ENCODE data around the gene MTG2.

DNA sequence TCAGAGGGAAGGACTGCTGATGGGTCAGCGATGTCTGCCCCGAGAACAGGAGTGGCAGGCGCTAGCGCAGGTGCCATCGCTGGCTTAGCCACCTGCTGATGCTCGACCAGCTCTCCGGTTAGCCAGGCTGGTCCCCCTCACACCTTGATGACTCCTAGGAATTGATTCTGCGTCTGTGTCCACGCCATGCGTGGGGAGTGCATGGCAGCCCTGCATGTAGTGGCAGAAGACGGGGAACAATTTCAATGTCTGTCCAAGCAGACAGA is 32.6 kb upstream of the MTG2 start:
- TF ChIP-seq POLR2AphosphoS5 (IDR thresholded peaks at IDR 0.05; ENCODE audit: low read depth) (no peak), EZH2 (IDR thresholded peaks at IDR 0.05; ENCODE audit: low read depth, unreplicated experiment) (no peak), EZH2phosphoT487 (IDR thresholded peaks at IDR 0.05; ENCODE audit: unreplicated experiment) (no peak)
- TF ChIP-seq, protein P1, sequence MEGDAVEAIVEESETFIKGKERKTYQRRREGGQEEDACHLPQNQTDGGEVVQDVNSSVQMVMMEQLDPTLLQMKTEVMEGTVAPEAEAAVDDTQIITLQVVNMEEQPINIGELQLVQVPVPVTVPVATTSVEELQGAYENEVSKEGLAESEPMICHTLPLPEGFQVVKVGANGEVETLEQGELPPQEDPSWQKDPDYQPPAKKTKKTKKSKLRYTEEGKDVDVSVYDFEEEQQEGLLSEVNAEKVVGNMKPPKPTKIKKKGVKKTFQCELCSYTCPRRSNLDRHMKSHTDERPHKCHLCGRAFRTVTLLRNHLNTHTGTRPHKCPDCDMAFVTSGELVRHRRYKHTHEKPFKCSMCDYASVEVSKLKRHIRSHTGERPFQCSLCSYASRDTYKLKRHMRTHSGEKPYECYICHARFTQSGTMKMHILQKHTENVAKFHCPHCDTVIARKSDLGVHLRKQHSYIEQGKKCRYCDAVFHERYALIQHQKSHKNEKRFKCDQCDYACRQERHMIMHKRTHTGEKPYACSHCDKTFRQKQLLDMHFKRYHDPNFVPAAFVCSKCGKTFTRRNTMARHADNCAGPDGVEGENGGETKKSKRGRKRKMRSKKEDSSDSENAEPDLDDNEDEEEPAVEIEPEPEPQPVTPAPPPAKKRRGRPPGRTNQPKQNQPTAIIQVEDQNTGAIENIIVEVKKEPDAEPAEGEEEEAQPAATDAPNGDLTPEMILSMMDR (conservative IDR thresholded peaks at IDR 0.05; ENCODE audit: low read depth in 2 of 2): no peak
- TF ChIP-seq, protein P2, sequence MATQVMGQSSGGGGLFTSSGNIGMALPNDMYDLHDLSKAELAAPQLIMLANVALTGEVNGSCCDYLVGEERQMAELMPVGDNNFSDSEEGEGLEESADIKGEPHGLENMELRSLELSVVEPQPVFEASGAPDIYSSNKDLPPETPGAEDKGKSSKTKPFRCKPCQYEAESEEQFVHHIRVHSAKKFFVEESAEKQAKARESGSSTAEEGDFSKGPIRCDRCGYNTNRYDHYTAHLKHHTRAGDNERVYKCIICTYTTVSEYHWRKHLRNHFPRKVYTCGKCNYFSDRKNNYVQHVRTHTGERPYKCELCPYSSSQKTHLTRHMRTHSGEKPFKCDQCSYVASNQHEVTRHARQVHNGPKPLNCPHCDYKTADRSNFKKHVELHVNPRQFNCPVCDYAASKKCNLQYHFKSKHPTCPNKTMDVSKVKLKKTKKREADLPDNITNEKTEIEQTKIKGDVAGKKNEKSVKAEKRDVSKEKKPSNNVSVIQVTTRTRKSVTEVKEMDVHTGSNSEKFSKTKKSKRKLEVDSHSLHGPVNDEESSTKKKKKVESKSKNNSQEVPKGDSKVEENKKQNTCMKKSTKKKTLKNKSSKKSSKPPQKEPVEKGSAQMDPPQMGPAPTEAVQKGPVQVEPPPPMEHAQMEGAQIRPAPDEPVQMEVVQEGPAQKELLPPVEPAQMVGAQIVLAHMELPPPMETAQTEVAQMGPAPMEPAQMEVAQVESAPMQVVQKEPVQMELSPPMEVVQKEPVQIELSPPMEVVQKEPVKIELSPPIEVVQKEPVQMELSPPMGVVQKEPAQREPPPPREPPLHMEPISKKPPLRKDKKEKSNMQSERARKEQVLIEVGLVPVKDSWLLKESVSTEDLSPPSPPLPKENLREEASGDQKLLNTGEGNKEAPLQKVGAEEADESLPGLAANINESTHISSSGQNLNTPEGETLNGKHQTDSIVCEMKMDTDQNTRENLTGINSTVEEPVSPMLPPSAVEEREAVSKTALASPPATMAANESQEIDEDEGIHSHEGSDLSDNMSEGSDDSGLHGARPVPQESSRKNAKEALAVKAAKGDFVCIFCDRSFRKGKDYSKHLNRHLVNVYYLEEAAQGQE (IDR thresholded peaks at IDR 0.05; ENCODE audit: unreplicated experiment): no peak
- TF ChIP-seq, protein P3, sequence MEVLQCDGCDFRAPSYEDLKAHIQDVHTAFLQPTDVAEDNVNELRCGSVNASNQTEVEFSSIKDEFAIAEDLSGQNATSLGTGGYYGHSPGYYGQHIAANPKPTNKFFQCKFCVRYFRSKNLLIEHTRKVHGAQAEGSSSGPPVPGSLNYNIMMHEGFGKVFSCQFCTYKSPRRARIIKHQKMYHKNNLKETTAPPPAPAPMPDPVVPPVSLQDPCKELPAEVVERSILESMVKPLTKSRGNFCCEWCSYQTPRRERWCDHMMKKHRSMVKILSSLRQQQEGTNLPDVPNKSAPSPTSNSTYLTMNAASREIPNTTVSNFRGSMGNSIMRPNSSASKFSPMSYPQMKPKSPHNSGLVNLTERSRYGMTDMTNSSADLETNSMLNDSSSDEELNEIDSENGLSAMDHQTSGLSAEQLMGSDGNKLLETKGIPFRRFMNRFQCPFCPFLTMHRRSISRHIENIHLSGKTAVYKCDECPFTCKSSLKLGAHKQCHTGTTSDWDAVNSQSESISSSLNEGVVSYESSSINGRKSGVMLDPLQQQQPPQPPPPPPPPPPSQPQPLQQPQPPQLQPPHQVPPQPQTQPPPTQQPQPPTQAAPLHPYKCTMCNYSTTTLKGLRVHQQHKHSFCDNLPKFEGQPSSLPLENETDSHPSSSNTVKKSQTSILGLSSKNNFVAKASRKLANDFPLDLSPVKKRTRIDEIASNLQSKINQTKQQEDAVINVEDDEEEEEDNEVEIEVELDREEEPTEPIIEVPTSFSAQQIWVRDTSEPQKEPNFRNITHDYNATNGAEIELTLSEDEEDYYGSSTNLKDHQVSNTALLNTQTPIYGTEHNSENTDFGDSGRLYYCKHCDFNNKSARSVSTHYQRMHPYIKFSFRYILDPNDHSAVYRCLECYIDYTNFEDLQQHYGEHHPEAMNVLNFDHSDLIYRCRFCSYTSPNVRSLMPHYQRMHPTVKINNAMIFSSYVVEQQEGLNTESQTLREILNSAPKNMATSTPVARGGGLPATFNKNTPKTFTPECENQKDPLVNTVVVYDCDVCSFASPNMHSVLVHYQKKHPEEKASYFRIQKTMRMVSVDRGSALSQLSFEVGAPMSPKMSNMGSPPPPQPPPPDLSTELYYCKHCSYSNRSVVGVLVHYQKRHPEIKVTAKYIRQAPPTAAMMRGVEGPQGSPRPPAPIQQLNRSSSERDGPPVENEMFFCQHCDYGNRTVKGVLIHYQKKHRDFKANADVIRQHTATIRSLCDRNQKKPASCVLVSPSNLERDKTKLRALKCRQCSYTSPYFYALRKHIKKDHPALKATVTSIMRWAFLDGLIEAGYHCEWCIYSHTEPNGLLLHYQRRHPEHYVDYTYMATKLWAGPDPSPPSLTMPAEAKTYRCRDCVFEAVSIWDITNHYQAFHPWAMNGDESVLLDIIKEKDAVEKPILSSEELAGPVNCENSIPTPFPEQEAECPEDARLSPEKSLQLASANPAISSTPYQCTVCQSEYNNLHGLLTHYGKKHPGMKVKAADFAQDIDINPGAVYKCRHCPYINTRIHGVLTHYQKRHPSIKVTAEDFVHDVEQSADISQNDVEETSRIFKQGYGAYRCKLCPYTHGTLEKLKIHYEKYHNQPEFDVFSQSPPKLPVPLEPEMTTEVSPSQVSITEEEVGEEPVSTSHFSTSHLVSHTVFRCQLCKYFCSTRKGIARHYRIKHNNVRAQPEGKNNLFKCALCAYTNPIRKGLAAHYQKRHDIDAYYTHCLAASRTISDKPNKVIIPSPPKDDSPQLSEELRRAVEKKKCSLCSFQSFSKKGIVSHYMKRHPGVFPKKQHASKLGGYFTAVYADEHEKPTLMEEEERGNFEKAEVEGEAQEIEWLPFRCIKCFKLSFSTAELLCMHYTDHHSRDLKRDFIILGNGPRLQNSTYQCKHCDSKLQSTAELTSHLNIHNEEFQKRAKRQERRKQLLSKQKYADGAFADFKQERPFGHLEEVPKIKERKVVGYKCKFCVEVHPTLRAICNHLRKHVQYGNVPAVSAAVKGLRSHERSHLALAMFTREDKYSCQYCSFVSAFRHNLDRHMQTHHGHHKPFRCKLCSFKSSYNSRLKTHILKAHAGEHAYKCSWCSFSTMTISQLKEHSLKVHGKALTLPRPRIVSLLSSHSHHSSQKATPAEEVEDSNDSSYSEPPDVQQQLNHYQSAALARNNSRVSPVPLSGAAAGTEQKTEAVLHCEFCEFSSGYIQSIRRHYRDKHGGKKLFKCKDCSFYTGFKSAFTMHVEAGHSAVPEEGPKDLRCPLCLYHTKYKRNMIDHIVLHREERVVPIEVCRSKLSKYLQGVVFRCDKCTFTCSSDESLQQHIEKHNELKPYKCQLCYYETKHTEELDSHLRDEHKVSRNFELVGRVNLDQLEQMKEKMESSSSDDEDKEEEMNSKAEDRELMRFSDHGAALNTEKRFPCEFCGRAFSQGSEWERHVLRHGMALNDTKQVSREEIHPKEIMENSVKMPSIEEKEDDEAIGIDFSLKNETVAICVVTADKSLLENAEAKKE (CRISPR knock-in tag; IDR thresholded peaks at IDR 0.05): no peak

Measured in GM23338 (cell line).